Measurements from ENCODE around the gene ITPKB.

Gene ITPKB

DNA sequence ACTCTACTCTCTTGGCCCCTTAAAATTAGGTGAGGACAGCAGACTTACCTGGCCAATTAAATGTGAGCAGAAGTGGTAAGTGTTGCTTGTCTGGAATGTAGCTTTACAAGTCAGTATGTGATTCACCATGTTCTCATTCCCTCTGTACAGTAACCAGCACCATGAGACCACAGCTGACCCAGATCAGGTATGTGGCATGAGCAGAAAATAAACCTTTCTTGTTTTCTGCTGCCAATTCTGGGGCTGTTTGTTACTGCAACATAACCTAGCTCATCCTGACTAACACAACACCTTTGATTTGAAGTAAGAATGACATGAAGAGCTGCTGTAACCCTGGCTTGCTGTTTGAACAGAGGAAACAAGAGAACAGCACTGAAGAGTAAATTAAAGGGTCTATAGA lies 24.9 kb downstream of the ITPKB start:
- TF ChIP-seq CREB1 (IDR thresholded peaks at IDR 0.05; ENCODE audit: low read depth) = no peak
- no peak for TF ChIP-seq FOXM1 (IDR thresholded peaks at IDR 0.05; ENCODE audit: borderline replicate concordance, low read depth)
- TF ChIP-seq RAD21 (IDR thresholded peaks at IDR 0.05; ENCODE audit: low read depth) = no peak
- TF ChIP-seq TCF12 (IDR thresholded peaks at IDR 0.05; ENCODE audit: low read depth) = no peak
- no peak for TF ChIP-seq ZBTB7A (IDR thresholded peaks at IDR 0.05; ENCODE audit: low read depth)
- TF ChIP-seq, protein P1, sequence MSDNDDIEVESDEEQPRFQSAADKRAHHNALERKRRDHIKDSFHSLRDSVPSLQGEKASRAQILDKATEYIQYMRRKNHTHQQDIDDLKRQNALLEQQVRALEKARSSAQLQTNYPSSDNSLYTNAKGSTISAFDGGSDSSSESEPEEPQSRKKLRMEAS (IDR thresholded peaks at IDR 0.05) = no peak
- TF ChIP-seq NFIC (IDR thresholded peaks at IDR 0.05) = no peak
- no peak for TF ChIP-seq EGR1 (IDR thresholded peaks at IDR 0.05)
- TF ChIP-seq CEBPB (IDR thresholded peaks at IDR 0.05) = no peak
- TF ChIP-seq EP300 (IDR thresholded peaks at IDR 0.05; ENCODE audit: borderline replicate concordance) = no peak
- TF ChIP-seq YY1 (IDR thresholded peaks at IDR 0.05; ENCODE audit: low read depth) = no peak
- TF ChIP-seq TAF1 (IDR thresholded peaks at IDR 0.05; ENCODE audit: low read depth) = no peak
- no peak for TF ChIP-seq TEAD4 (IDR thresholded peaks at IDR 0.05)
- TF ChIP-seq, protein P2, sequence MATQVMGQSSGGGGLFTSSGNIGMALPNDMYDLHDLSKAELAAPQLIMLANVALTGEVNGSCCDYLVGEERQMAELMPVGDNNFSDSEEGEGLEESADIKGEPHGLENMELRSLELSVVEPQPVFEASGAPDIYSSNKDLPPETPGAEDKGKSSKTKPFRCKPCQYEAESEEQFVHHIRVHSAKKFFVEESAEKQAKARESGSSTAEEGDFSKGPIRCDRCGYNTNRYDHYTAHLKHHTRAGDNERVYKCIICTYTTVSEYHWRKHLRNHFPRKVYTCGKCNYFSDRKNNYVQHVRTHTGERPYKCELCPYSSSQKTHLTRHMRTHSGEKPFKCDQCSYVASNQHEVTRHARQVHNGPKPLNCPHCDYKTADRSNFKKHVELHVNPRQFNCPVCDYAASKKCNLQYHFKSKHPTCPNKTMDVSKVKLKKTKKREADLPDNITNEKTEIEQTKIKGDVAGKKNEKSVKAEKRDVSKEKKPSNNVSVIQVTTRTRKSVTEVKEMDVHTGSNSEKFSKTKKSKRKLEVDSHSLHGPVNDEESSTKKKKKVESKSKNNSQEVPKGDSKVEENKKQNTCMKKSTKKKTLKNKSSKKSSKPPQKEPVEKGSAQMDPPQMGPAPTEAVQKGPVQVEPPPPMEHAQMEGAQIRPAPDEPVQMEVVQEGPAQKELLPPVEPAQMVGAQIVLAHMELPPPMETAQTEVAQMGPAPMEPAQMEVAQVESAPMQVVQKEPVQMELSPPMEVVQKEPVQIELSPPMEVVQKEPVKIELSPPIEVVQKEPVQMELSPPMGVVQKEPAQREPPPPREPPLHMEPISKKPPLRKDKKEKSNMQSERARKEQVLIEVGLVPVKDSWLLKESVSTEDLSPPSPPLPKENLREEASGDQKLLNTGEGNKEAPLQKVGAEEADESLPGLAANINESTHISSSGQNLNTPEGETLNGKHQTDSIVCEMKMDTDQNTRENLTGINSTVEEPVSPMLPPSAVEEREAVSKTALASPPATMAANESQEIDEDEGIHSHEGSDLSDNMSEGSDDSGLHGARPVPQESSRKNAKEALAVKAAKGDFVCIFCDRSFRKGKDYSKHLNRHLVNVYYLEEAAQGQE (IDR thresholded peaks at IDR 0.05; ENCODE audit: low read depth) = no peak

DNA sequence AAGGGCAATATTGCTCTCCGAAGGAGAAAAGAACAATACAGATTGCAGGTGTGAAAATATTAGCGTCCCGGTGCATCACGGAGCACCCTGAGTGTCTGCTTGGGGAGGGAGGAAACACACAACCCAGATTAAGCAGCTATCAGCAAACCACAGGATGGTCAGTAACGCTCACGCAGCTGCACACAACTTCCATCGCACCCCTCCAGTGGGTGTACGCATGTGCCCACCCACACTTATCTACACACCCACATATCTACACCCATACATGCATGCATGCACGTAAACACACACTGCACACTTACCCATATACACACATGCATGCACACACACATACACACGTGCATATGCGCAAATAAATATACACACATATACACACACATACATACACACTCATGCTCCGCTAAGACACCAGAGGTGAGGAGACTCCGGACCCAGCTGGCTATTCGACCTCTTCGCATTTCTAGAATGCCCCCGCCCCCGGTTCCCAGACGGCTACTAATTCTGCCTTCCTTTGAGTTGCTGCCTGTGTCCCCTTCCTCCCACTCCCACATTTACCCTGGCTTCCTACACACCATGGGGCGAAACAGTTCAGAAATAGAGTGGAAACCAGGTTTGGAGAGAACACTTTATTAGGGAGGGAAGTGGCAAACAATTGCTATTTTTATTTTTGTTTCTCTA lies 26.2 kb downstream of the ITPKB start:
- TF ChIP-seq, protein P2 (IDR thresholded peaks at IDR 0.05; ENCODE audit: low read depth) = no peak
- TF ChIP-seq CREB1 (IDR thresholded peaks at IDR 0.05; ENCODE audit: low read depth) (no peak), RAD21 (IDR thresholded peaks at IDR 0.05; ENCODE audit: low read depth) (no peak), CEBPB (IDR thresholded peaks at IDR 0.05) (no peak), NFIC (IDR thresholded peaks at IDR 0.05) (no peak), TCF12 (IDR thresholded peaks at IDR 0.05; ENCODE audit: low read depth) (no peak), YY1 (IDR thresholded peaks at IDR 0.05; ENCODE audit: low read depth) (no peak), FOXM1 (IDR thresholded peaks at IDR 0.05; ENCODE audit: borderline replicate concordance, low read depth) (no peak), ZBTB7A (IDR thresholded peaks at IDR 0.05; ENCODE audit: low read depth) (no peak), TAF1 (IDR thresholded peaks at IDR 0.05; ENCODE audit: low read depth) (no peak), EP300 (IDR thresholded peaks at IDR 0.05; ENCODE audit: borderline replicate concordance) (no peak), EGR1 (IDR thresholded peaks at IDR 0.05) (no peak)
- TF ChIP-seq, protein P1 (IDR thresholded peaks at IDR 0.05) = no peak
- TF ChIP-seq, protein P3, sequence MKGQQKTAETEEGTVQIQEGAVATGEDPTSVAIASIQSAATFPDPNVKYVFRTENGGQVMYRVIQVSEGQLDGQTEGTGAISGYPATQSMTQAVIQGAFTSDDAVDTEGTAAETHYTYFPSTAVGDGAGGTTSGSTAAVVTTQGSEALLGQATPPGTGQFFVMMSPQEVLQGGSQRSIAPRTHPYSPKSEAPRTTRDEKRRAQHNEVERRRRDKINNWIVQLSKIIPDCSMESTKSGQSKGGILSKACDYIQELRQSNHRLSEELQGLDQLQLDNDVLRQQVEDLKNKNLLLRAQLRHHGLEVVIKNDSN (IDR thresholded peaks at IDR 0.05) = no peak

DNA sequence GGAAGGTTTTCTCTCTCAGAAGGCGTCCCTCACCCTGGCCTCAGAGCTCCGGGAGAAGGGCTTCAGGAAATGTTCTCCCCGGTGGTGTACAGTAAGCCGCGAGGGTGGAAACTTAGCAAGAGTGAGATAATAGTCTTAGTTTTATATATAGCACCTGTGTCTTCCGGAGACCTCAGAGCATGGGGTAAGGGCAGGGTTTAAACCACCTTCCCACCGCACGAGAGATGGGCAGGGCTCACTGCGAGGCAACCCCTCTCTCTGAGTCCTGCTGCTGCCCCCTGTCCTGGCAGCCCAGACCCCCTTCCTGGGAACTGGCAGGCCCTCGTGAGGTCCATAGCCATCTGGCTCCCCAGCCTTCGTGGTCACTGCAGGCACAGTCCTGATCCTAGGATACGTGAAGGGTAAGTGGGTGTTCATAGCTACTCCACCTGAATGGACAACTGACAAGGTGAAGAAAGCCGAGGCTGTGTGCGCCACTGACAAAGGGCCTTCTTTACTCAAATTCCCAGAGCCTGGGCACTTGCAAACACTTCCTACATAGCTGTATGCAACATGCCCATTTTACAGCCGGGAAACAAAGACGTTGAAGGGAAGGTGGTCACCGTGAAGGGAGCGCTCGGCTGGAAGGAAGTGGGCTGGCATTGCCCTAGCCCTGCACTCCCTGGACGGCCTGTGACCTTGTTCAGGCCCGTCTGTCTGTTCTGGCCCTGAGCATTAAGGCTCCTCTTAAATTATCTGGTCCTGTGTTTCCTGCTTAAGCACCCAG lies 26.9 kb downstream of the ITPKB start:
- TF ChIP-seq FOXM1 (IDR thresholded peaks at IDR 0.05; ENCODE audit: borderline replicate concordance, low read depth) = no peak

DNA sequence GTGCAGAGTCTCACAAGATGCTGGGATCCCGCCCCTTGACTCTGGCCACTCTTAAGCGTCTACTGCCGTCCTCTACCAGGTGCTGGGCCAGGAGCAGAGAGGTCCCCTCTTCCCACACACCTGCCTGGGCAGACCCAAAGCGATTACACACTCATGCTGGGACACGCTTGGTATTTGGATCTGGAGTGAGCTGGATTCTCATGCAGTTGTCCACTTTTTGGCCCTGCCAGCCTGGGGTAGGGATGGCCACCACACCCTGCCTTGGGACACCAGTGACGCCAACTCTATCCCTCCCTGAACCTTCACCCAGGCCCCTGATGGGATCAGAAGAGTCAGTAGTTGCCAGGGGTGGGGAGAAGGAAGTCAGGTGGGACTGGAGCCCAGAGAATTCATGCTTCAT lies 28.6 kb downstream of the ITPKB start:
- TF ChIP-seq RAD21 (IDR thresholded peaks at IDR 0.05; ENCODE audit: low read depth) (no peak), FOXM1 (IDR thresholded peaks at IDR 0.05; ENCODE audit: borderline replicate concordance, low read depth) (no peak), TCF12 (IDR thresholded peaks at IDR 0.05; ENCODE audit: low read depth) (no peak), ZBTB7A (IDR thresholded peaks at IDR 0.05; ENCODE audit: low read depth) (no peak), NFIC (IDR thresholded peaks at IDR 0.05) (no peak), EP300 (IDR thresholded peaks at IDR 0.05; ENCODE audit: borderline replicate concordance) (no peak), TAF1 (IDR thresholded peaks at IDR 0.05; ENCODE audit: low read depth) (no peak)
- TF ChIP-seq, protein P1 (IDR thresholded peaks at IDR 0.05) = no peak

DNA sequence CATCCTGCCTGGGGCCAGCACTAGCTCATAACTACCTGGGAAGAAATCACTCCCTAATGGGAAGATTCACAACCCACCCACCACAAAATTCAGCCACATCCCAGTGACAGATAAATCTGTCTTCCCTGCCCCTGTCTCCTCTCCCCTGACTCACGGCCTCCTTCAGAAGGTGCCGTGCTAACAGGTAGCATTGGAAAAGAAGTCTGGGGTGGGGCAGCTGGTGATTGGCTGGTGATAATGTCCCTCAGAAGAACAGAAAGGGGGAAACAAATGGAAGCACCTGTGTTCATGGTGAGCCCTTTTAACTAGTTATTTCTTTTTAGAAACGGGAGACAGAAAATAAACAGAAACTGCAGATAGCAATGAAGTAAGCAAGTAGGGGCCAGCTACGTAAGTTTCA lies 29.1 kb downstream of the ITPKB start:
- TF ChIP-seq TEAD4 (IDR thresholded peaks at IDR 0.05) (no peak), FOXM1 (IDR thresholded peaks at IDR 0.05; ENCODE audit: borderline replicate concordance, low read depth) (no peak), EGR1 (IDR thresholded peaks at IDR 0.05) (no peak), RAD21 (IDR thresholded peaks at IDR 0.05; ENCODE audit: low read depth) (no peak), TAF1 (IDR thresholded peaks at IDR 0.05; ENCODE audit: low read depth) (no peak), ZBTB7A (IDR thresholded peaks at IDR 0.05; ENCODE audit: low read depth) (no peak), EP300 (IDR thresholded peaks at IDR 0.05; ENCODE audit: borderline replicate concordance) (no peak), TCF12 (IDR thresholded peaks at IDR 0.05; ENCODE audit: low read depth) (no peak), CREB1 (IDR thresholded peaks at IDR 0.05; ENCODE audit: low read depth) (no peak), CEBPB (IDR thresholded peaks at IDR 0.05) (no peak), YY1 (IDR thresholded peaks at IDR 0.05; ENCODE audit: low read depth) (no peak), NFIC (IDR thresholded peaks at IDR 0.05) (no peak)
- TF ChIP-seq, protein P1 (IDR thresholded peaks at IDR 0.05) = no peak
- TF ChIP-seq, protein P3 (IDR thresholded peaks at IDR 0.05) = no peak
- TF ChIP-seq, protein P2 (IDR thresholded peaks at IDR 0.05; ENCODE audit: low read depth) = no peak
